GM12878 (cell line): ENCODE results near the gene STAT4. TPM values are rescaled to one million over a fixed set of nuclear protein-coding genes. Genes with fewer than 3 reads are reported as not detected.

Experiments
- ATAC-seq: fragments of 200-7000 bp; cut with Tn5 transposase; 3 replicates; pipeline ENCODE4 v1.9.1; 2020; ENCODE audit warnings: mild to moderate bottlenecking, moderate library complexity
- BruUV-seq: library from RNA; stranded (reverse); fragments of 400-500 nt; replicated peaks from 2 replicates; lab custom pipeline; 2021; lab: Mats Ljungman, UMichigan
- CTCF ChIA-PET: fragments of 300-600 bp; sonication (Branson Sonifier 250); formaldehyde crosslinking; extraction: SDS; loops from one replicate; lab custom pipeline; 2021; ENCODE audit warnings: inconsistent platforms; lab: Yijun Ruan, JAX
- POLR2A ChIA-PET: fragments of 350-600 bp; formaldehyde crosslinking; extraction: SDS; loops from one replicate; lab custom pipeline; 2021; ENCODE audit warnings: inconsistent platforms; lab: Charles Lee
- RAD21 ChIA-PET: fragments of 300-600 bp; sonication (Branson Sonifier 250); formaldehyde crosslinking; loops from one replicate; lab custom pipeline; 2023; ENCODE audit warnings: antibody characterized with exemption; ENCODE audit not compliant: unreplicated experiment; lab: Charles Lee
- SMC1A ChIA-PET: fragments of 300-600 bp; sonication (Branson Sonifier 250); formaldehyde crosslinking; loops from one replicate; lab custom pipeline; 2023; ENCODE audit not compliant: unreplicated experiment, uncharacterized antibody; lab: Charles Lee
- DNase-seq: peaks from one replicate; pipeline ENCODE4 v3.0.0-alpha.2; 2011; ENCODE audit warnings: low read depth, low spot score
- FAIRE-seq: peaks from 3 replicates; lab custom pipeline; 2011; peaks lifted over from hg19 to GRCh38; lab: Jason Lieb, UNC
- H2AFZ ChIP-seq: 2 replicates; pipeline ENCODE4 v1.6.0; 2011; ENCODE audit warnings: low read depth, low read length, control low read depth; ENCODE audit not compliant: control insufficient read depth
- H3K27ac ChIP-seq: 2 replicates; pipeline ENCODE4 v1.5.1; 2011; ENCODE audit warnings: control low read depth; ENCODE audit not compliant: control insufficient read depth, insufficient read depth
- H3K27me3 ChIP-seq, 2 experiments: replicated peaks in 1 of 2; 2 replicates each; pipeline versions ENCODE4 v1.6.0 to v1.6.1; 2011; ENCODE audit warnings: low read length in 1 of 2; ENCODE audit not compliant: control insufficient read depth in 2 of 2, insufficient read depth in 2 of 2
- H3K36me3 ChIP-seq, 2 experiments: 2 replicates each; pipeline ENCODE4 v1.5.1; 2011; ENCODE audit warnings: low read length in 1 of 2; ENCODE audit not compliant: control insufficient read depth in 2 of 2, insufficient read depth in 2 of 2
- H3K4me1 ChIP-seq: 2 replicates; pipeline ENCODE4 v1.6.1; 2011; ENCODE audit warnings: mild to moderate bottlenecking, low read length, moderate library complexity, mixed read lengths; ENCODE audit not compliant: control insufficient read depth, insufficient read depth
- H3K4me2 ChIP-seq: 2 replicates; pipeline ENCODE4 v1.6.0; 2011; ENCODE audit warnings: control low read depth; ENCODE audit not compliant: control insufficient read depth, insufficient read depth
- H3K4me3 ChIP-seq: fragments of 200-600 bp; sonication (generic); 2 replicates; pipeline ENCODE4 v1.5.1; 2016
- H3K79me2 ChIP-seq: 2 replicates; pipeline ENCODE4 v1.6.0; 2011; ENCODE audit warnings: low read length; ENCODE audit not compliant: control insufficient read depth, insufficient read depth
- H3K9ac ChIP-seq: 2 replicates; pipeline ENCODE4 v1.8.0; 2011; ENCODE audit warnings: low read length, control low read depth, mixed read lengths; ENCODE audit not compliant: control insufficient read depth, insufficient read depth
- H3K9me3 ChIP-seq: replicated peaks from 3 replicates; pipeline ENCODE4 v1.5.1; 2011; ENCODE audit warnings: mild to moderate bottlenecking, low read length; ENCODE audit not compliant: control insufficient read depth, insufficient read depth
- H4K20me1 ChIP-seq: 2 replicates; pipeline ENCODE4 v1.6.0; 2011; ENCODE audit not compliant: control insufficient read depth, insufficient read depth
- BACH1 ChIP-seq: fragments of 450-650 bp; IDR thresholded peaks from 2 replicates; pipeline ENCODE4 v1.6.1; 2017; ENCODE audit warnings: mild to moderate bottlenecking, borderline replicate concordance
- BRCA1 ChIP-seq: IDR thresholded peaks from 2 replicates; pipeline ENCODE4 v1.6.1; 2011; ENCODE audit warnings: low read depth, low read length, improper control_type of control experiment
- CBX3 ChIP-seq: fragments of 200-600 bp; sonication (generic); IDR thresholded peaks from 2 replicates; pipeline ENCODE4 v1.6.1; 2016; ENCODE audit warnings: low read depth, borderline replicate concordance
- EZH2 ChIP-seq: IDR thresholded peaks from 2 replicates; pipeline ENCODE4 v1.6.1; 2012; ENCODE audit warnings: low read depth, mild to moderate bottlenecking, control low read depth, inconsistent platforms, low read length, borderline replicate concordance; ENCODE audit not compliant: control insufficient read depth
- HDGF ChIP-seq: fragments of 450-650 bp; IDR thresholded peaks from 2 replicates; pipeline ENCODE4 v1.6.1; 2016; ENCODE audit warnings: antibody characterized with exemption
- LARP7 ChIP-seq: fragments of 450-650 bp; IDR thresholded peaks from 2 replicates; pipeline ENCODE4 v1.6.1; 2017; ENCODE audit warnings: mild to moderate bottlenecking
- NFIC ChIP-seq: IDR thresholded peaks from 2 replicates; pipeline ENCODE4 v1.6.1; 2012; ENCODE audit warnings: low read depth, mild to moderate bottlenecking, inconsistent platforms, low read length, moderate library complexity
- NRF1 ChIP-seq: conservative IDR thresholded peaks from 2 replicates; pipeline ENCODE4 v1.6.1; 2011; ENCODE audit warnings: mild to moderate bottlenecking, low read depth, low read length, improper control_type of control experiment
- RBBP5 ChIP-seq: fragments of 200-600 bp; sonication (generic); conservative IDR thresholded peaks from 2 replicates; pipeline ENCODE4 v1.6.1; 2016
- SMAD1 ChIP-seq: fragments of 450-650 bp; IDR thresholded peaks from 2 replicates; pipeline ENCODE4 v1.6.1; 2018; ENCODE audit warnings: mild to moderate bottlenecking, low read depth; ENCODE audit not compliant: partially characterized antibody
- SMC3 ChIP-seq: IDR thresholded peaks from 2 replicates; pipeline ENCODE4 v1.6.1; 2011; ENCODE audit warnings: low read length, improper control_type of control experiment, borderline replicate concordance
- STAT1 ChIP-seq: fragments of 450-650 bp; conservative IDR thresholded peaks from 2 replicates; pipeline ENCODE4 v1.6.1; 2014; ENCODE audit warnings: antibody characterized with exemption, mild to moderate bottlenecking
- TARDBP ChIP-seq: IDR thresholded peaks from 2 replicates; pipeline ENCODE4 v1.6.1; 2016; ENCODE audit warnings: borderline replicate concordance
- ZNF622 ChIP-seq: fragments of 450-650 bp; IDR thresholded peaks from 2 replicates; pipeline ENCODE4 v1.6.1; 2017; ENCODE audit warnings: mild to moderate bottlenecking, inconsistent platforms
- WGBS: methylation state at CpG from one replicate; pipeline ENCODE4 v1.1.6; 2016; ENCODE audit warnings: low lambda C conversion rate; ENCODE audit not compliant: insufficient replicate concordance, insufficient coverage; ENCODE audit errors: missing lambda C conversion rate; 5-methylcytosine and 5-hydroxymethylcytosine counted together
- in situ Hi-C: fragments of 300-500 bp; cut with MboI; formaldehyde crosslinking; loops from 9 replicates; pipeline ENCODE4 v1.14.3; 2018; ENCODE audit warnings: mixed read lengths
- intact Hi-C: fragments of 100-400 bp; cut with micrococcal nuclease; formaldehyde crosslinking; loops from one replicate; pipeline ENCODE4 v1.14.2; 2022; ENCODE audit not compliant: unreplicated experiment
- polyA plus RNA-seq, 11 experiments: library from polyadenylated mRNA; depleted of rRNA in 4 of 11; unstranded in 6 of 11; stranded (reverse) in 5 of 11; fragments of >200 nt; fragmentation: Nextera tagmentation in 4 of 11; fragmentation: Illumina TruSeq in 1 of 11; extraction: Ambion mirVana in 4 of 11; extraction: Trizol in 1 of 11; gene quantifications; 1 replicate in 1 of 11; 2 replicates in 10 of 11; pipeline versions ENCODE4 v1.2.1 to v1.2.3, GENCODE V29; 2011 to 2016; ENCODE audit warnings: inconsistent platforms in 2 of 11, missing spikeins in 2 of 11, low read depth in 1 of 11
- total RNA-seq, 4 experiments: library from RNA; depleted of rRNA in 3 of 4; stranded (reverse); fragments of >200 nt in 3 of 4; fragmentation: Illumina TruSeq in 1 of 4; extraction: Trizol in 1 of 4; gene quantifications; 2 replicates each; pipeline versions ENCODE4 v1.2.1 to v1.2.3, GENCODE V29; 2013 to 2021
- TF ChIP-seq, protein P1 (sequence below): IDR thresholded peaks from 2 replicates; pipeline ENCODE4 v1.6.1; 2012; ENCODE audit warnings: low read depth, low read length, improper control_type of control experiment

Gene STAT4
- total and polyA plus RNA-seq, 10 of the 15 experiments (the other 5 are each of a cell fraction or from before 2014, with no cell fraction given): 3.1 to 9.3 (median 7.1) TPM

DNA sequence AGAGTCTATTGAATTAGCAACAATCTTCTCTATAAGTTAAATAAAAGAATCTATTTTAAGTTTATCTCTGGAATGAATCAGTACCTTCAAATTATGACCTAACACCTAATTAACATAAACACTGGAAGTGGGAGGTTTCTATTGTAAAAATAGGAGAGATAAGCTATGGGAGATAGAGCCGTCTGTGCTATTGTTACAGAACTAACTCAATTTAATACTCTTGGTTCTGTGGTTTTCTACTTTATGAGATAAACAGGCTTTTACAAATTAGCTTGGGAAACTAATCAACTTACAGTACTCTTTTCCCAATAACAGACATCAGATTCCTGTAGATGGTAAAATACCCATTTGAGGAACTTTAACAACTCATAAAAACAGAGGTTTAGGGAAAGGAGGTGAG lies 111.2 kb downstream of the STAT4 start:
- H3K9ac ChIP-seq: no peak overlapping the region
- intact Hi-C loops: no loop called here
- POLR2A ChIA-PET: no interaction called here

More for the DNA sequence above, 111.2 kb downstream of the STAT4 start:
- ATAC-seq (no peak), FAIRE-seq (no peak), DNase-seq (no peak)
- Histone ChIP-seq H3K9me3 (no peaks in the 10 kb centered on the region; the same call in 2 of the 3 replicates), H2AFZ (no peak overlapping the region), H3K79me2 (no peaks in the 10 kb centered on the region), H3K4me3 (no peak overlapping the region), H3K36me3 (no peaks in the 10 kb centered on the region), H3K27ac (no peak overlapping the region), H3K4me1 (no peaks in the 10 kb centered on the region; the same call in 1 of the 2 replicates), H4K20me1 (no peaks in the 10 kb centered on the region), H3K4me2 (no peak overlapping the region), H3K27me3 (no peaks in the 10 kb centered on the region)
- no peak for TF ChIP-seq NRF1
- TF ChIP-seq RBBP5: no peak
- TF ChIP-seq LARP7: no peak
- no peak for TF ChIP-seq NFIC
- TF ChIP-seq HDGF: no peak
- no peak for TF ChIP-seq BACH1
- TF ChIP-seq SMC3: no peak
- no peak for TF ChIP-seq STAT1
- no peak for TF ChIP-seq BRCA1
- no peak for TF ChIP-seq ZNF622
- no peak for TF ChIP-seq CBX3
- no peak for TF ChIP-seq TARDBP
- TF ChIP-seq, protein P1, sequence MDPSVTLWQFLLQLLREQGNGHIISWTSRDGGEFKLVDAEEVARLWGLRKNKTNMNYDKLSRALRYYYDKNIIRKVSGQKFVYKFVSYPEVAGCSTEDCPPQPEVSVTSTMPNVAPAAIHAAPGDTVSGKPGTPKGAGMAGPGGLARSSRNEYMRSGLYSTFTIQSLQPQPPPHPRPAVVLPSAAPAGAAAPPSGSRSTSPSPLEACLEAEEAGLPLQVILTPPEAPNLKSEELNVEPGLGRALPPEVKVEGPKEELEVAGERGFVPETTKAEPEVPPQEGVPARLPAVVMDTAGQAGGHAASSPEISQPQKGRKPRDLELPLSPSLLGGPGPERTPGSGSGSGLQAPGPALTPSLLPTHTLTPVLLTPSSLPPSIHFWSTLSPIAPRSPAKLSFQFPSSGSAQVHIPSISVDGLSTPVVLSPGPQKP: no peak
- no peak for TF ChIP-seq SMAD1
- no peak for TF ChIP-seq EZH2
- CTCF ChIA-PET: interaction anchor here (0.6 to 4.0 kb wide), 4 partner anchors 10 to 122 kb away, joined by 3 to 16 read pairs (median 8); no protein-coding TSS in a partner anchor
- no TSS peak for BruUV-seq
- RAD21 ChIA-PET: no interaction called here
- in situ Hi-C loops: no loop called here
- SMC1A ChIA-PET: interaction anchor here (0.6 to 2.0 kb wide), 3 partner anchors 10 to 882 kb away, joined by 3 to 9 read pairs (median 3); no protein-coding TSS in a partner anchor
- WGBS: 93% methylated on average over 1 of the region's 1 CpG
